ENCODE measurements around the gene CSRP3. TPM values are rescaled to one million over a fixed set of nuclear protein-coding genes. Genes with fewer than 3 reads are reported as not detected.
"Not testable (repeated sequence)": the region's sequence is repeated elsewhere in the genome, so short reads cannot be mapped to it uniquely, and the experiment has no call there.

CSRP3 gene
- total RNA-seq, 2 donors from 2014 or later = not detected

GRCh38 chr11:19161651-19162050 is 40.1 kb downstream of the CSRP3 start:
- ATAC-seq = no peak
- no peak for DNase-seq
- intact Hi-C loops (cut with DNase I, micrococcal nuclease) = no loop called here

- intact Hi-C loops (cut with DNase I, micrococcal nuclease) = no loop called here
- DNase-seq (no peak), ATAC-seq (no peak)
Measured at GRCh38 chr11:19160847-19161246, 40.9 kb downstream of the CSRP3 start.

GRCh38 chr11:19156892-19157291 is 44.9 kb downstream of the CSRP3 start:
- ATAC-seq (no peak), DNase-seq (no peak)
- intact Hi-C loops (cut with DNase I, micrococcal nuclease) = no loop called here

- intact Hi-C loops (cut with DNase I, micrococcal nuclease) = no loop called here
- ATAC-seq (peak; percentile 73), DNase-seq (no peak)
Measured at GRCh38 chr11:19145319-19145718, 56.5 kb downstream of the CSRP3 start.

GRCh38 chr11:19136884-19137283 is 64.9 kb downstream of the CSRP3 start:
- DNase-seq; ATAC-seq; intact Hi-C loops (cut with DNase I, micrococcal nuclease): not testable (repeated sequence)

- intact Hi-C loops (cut with DNase I, micrococcal nuclease) = no loop called here
- ATAC-seq (no peak), DNase-seq (no peak)
Measured at GRCh38 chr11:19134004-19134403, 67.8 kb downstream of the CSRP3 start.

Other genes starting within 250 kb of the CSRP3 start
- gene MRGPRX2, start 141.3 kb downstream of the CSRP3 start, total RNA-seq = under 1 TPM in 1 of 2 donors, not detected in 1; 0.11 TPM
- 10 to 100 TPM; 30.5 to 32.9 TPM for gene ZDHHC13, start 84.8 kb downstream of the CSRP3 start, total RNA-seq
- gene E2F8, start 39.0 kb upstream of the CSRP3 start, total RNA-seq = 1 to 10 TPM; 4.3 to 7.4 TPM